Transverse colon (tissue), 4 donors: Measurements from ENCODE around the gene GPR18. TPM values are rescaled to one million over a fixed set of nuclear protein-coding genes. Genes with fewer than 3 reads are reported as not detected.

Source experiments
- DNase-seq: peaks from one replicate; pipeline ENCODE4 v3.0.0-alpha.2; 2019
- H3K27ac ChIP-seq, 4 donors: fragments of 200-600 bp; sonication (generic); 2 replicates each; pipeline ENCODE4 v1.5.1; 2016 to 2018; ENCODE audit warnings: inconsistent platforms in 4 of 4
- H3K27me3 ChIP-seq: fragments of 200-600 bp; sonication (generic); 2 replicates; pipeline ENCODE4 v1.5.1; 2017; ENCODE audit warnings: inconsistent platforms
- H3K36me3 ChIP-seq, 4 donors: fragments of 200-600 bp; sonication (generic); 2 replicates each; pipeline ENCODE4 v1.5.1; 2017 to 2019; ENCODE audit warnings: inconsistent platforms in 4 of 4
- H3K4me1 ChIP-seq, 4 donors: fragments of 200-600 bp; sonication (generic); 2 replicates each; pipeline ENCODE4 v1.5.1; 2017 to 2020; ENCODE audit warnings: inconsistent platforms in 4 of 4
- H3K4me3 ChIP-seq, 4 donors: fragments of 200-600 bp; sonication (generic); 1 replicate in 1 of 4; 2 replicates in 3 of 4; pipeline versions ENCODE4 v1.5.1 to v1.6.1; 2017 to 2019; ENCODE audit warnings: inconsistent platforms in 4 of 4
- H3K9me3 ChIP-seq, 2 donors: fragments of 200-600 bp; sonication (generic); 2 replicates each; pipeline ENCODE4 v1.5.1; 2017 to 2019; ENCODE audit warnings: inconsistent platforms in 2 of 2
- CTCF ChIP-seq, 5 experiments: fragments of 200-600 bp in 3 of 5; fragments of 450-650 bp in 2 of 5; sonication (generic) in 3 of 5; IDR thresholded peaks; 1 replicate in 2 of 5; 2 replicates in 3 of 5; pipeline ENCODE4 v1.5.1; 2016 to 2017; ENCODE audit warnings: antibody characterized with exemption in 5 of 5, inconsistent platforms in 3 of 5, mild to moderate bottlenecking in 2 of 5, moderate library complexity in 1 of 5
- EP300 ChIP-seq: sonication (generic); formaldehyde crosslinking; IDR thresholded peaks from one replicate; pipeline ENCODE4 v1.6.1; 2017; ENCODE audit warnings: antibody characterized with exemption, low read depth
- POLR2A ChIP-seq: fragments of 450-650 bp; IDR thresholded peaks from one replicate; pipeline ENCODE4 v1.6.1; 2016; ENCODE audit warnings: antibody characterized with exemption, mild to moderate bottlenecking, moderate library complexity
- POLR2AphosphoS5 ChIP-seq, 3 donors: sonication (generic); formaldehyde crosslinking; IDR thresholded peaks; one replicate each; pipeline ENCODE4 v1.6.1; 2016; ENCODE audit warnings: antibody characterized with exemption in 3 of 3
- WGBS, 2 donors: methylation state at CpG; one replicate each; pipeline ENCODE4 v1.1.5; 2018; ENCODE audit warnings: low coverage in 1 of 2; 5-methylcytosine and 5-hydroxymethylcytosine counted together
- in situ Hi-C, 4 donors: fragments of 200-750 bp; cut with MboI; loops; one replicate each; pipeline versions ENCODE4 v1.15.0 to v1.15.1; 2017; ENCODE audit warnings: low sequenced_read_pairs in 3 of 4, low pct_ligation_motif_present in 1 of 4, low pct_unique_long_range_greater_than_20kb in 1 of 4
- intact Hi-C: fragments of 100-400 bp; cut with DNase I; formaldehyde crosslinking; loops from one replicate; pipeline ENCODE4 v1.15.1; 2023; ENCODE audit warnings: low total_unique reads
- total RNA-seq, 4 donors: library from RNA; depleted of rRNA; stranded (reverse); fragments of >200 nt; gene quantifications; one replicate each; pipeline ENCODE4 v1.1.0, GENCODE V29; 2016

Gene GPR18, protein sequence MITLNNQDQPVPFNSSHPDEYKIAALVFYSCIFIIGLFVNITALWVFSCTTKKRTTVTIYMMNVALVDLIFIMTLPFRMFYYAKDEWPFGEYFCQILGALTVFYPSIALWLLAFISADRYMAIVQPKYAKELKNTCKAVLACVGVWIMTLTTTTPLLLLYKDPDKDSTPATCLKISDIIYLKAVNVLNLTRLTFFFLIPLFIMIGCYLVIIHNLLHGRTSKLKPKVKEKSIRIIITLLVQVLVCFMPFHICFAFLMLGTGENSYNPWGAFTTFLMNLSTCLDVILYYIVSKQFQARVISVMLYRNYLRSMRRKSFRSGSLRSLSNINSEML
- total RNA-seq: under 1 TPM in 2 of 4 donors, not detected in 2; 0.41 to 0.48 TPM

DNA sequence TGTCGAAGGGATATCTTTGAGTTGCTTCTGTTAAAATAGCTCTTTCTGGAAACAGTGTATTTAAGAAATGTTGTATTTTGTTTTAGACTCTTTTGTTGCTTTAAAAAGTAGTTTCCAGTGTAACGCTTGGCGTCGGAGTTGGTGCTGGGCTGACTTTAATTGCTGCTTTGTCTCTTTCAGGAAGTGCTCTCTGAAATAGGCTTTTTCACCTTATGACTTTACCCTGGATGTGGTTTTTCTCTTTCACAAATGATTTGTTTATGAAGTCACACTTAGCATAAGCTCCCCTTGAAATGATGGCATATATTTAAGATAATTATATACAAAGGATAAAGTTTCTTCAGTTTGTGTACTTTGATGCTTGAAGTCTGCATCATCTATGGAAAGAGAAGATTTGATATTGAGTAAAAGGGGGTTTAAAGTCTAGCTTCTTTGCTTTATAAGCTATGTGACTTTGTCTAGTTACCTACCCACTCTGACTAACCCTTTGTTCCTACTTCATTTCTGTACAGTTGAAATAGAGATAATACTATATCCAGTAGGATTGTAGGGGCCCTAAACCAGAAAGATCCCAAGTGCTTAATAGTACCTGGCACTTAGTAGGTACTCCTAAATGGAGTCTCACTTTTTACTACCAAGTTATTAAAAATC lies at the start of gene GPR18:
Gene GPR18, minus strand, starts transcription at position 170 of the 651 bp plus-strand sequence. CDS start 2,507 bp downstream, outside the sequence.
- intact Hi-C loops: no loop called here
- H3K9me3 ChIP-seq: no peaks in the 10 kb centered on the region
- H3K27ac ChIP-seq: peak within 1 kb of the TSS; percentile 5 to 64 (median 36)
- in situ Hi-C loops: no loop called here
- TF ChIP-seq EP300: no peak
- TF ChIP-seq POLR2AphosphoS5 (IDR thresholded peaks at IDR 0.05): peak in 2 of 3 donors; percentile 57 to 59
- peak; percentile 57 for TF ChIP-seq POLR2A
- no peak for TF ChIP-seq CTCF (IDR thresholded peaks at IDR 0.05)
- WGBS, 2 donors: 63 to 83% methylated on average over 4 of the region's 4 CpGs
- H3K4me1 ChIP-seq: peaks cover 0 to 6% (median 3%) of the 10 kb centered on the region in 4 donors
- peak within 1 kb of the TSS in 1 of 4 donors; percentile 16 for H3K4me3 ChIP-seq
- H3K36me3 ChIP-seq: peaks cover 0 to 6% (median 3%) of the 10 kb centered on the region in 4 donors
- no peaks in the 10 kb centered on the region for H3K27me3 ChIP-seq
- DNase-seq: no peak

DNA sequence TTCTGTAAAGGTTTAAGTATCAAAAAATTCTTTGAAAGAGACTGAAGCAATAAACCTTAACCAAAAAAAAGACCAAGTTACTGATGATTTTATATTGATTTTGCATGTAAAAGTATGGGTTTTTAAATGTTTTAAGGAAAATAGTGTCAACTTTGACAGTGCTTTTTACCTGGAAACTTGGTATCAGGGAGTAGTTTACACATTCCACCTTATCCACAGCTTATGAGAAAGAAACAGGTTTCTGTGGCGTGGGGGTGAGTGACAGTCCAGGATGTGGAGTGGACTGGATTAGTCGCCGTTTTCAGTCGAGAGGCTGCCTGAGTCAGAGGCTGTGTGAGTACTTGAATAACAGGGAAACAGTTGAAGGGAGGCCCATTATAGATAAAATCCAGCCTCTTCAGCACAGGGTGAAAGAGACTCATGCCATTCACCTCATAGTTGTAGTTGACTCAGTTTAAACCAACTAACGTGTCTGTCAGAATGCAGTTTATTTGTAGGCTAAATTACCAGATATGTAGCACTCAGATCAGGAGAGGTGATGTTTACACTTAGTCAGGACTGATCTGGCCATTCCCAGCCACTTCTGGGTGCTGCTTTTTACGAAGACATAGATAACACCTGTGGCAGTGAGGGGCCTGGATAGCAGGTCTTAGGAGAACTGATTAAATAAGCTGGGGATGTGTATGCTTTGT lies 49.6 kb upstream of the GPR18 start:
- intact Hi-C loops: no loop called here
- H3K36me3 ChIP-seq: no peaks in the 10 kb centered on the region
- H3K4me3 ChIP-seq: no peak overlapping the region
- H3K27me3 ChIP-seq: no peaks in the 10 kb centered on the region
- peaks cover 7 to 27% (median 15%) of the 10 kb centered on the region in 4 donors for H3K4me1 ChIP-seq
- peak; percentile 41 for DNase-seq
- H3K9me3 ChIP-seq: no peaks in the 10 kb centered on the region
- 47% methylated on average over 6 of the region's 6 CpGs; no CpG with 5 or more reads in 1 of the 2 donors for WGBS, 2 donors
- TF ChIP-seq CTCF (IDR thresholded peaks at IDR 0.05) (no peak), POLR2AphosphoS5 (IDR thresholded peaks at IDR 0.05) (peak in 1 of 3 donors; percentile 6), EP300 (no peak), POLR2A (no peak)
- in situ Hi-C loops: no loop called here
- peak overlapping the region; percentile 36 to 76 (median 66) for H3K27ac ChIP-seq

- TF ChIP-seq POLR2AphosphoS5 (IDR thresholded peaks at IDR 0.05) (peak; percentile 76 to 88 (median 83)), EP300 (no peak), POLR2A (peak; percentile 84), CTCF (IDR thresholded peaks at IDR 0.05) (no peak)
- 35 to 39% methylated on average over 4 of the region's 4 CpGs for WGBS, 2 donors
- peaks cover 7 to 27% (median 15%) of the 10 kb centered on the region in 4 donors for H3K4me1 ChIP-seq
- H3K36me3 ChIP-seq: no peaks in the 10 kb centered on the region
- H3K9me3 ChIP-seq: no peaks in the 10 kb centered on the region
- H3K27ac ChIP-seq: peak within 1 kb of the TSS; percentile 36 to 76 (median 66)
- in situ Hi-C loops: no loop called here
- H3K4me3 ChIP-seq: peak within 1 kb of the TSS in 3 of 4 donors; percentile 19 to 42 (median 23)
- intact Hi-C loops: no loop called here
- no peak for DNase-seq
- H3K27me3 ChIP-seq: no peaks in the 10 kb centered on the region
Observed at GRCh38 chr13:99307247-99307646, 49.1 kb upstream of the GPR18 start, which contains the start of gene GPR183. Gene GPR183 (minus strand): TSS chr13:99307399. CDS start chr13:99296145, 11,254 bp downstream.
